ENCODE results near the gene CKS1B. TPM values are rescaled to one million over a fixed set of nuclear protein-coding genes. Genes with fewer than 3 reads are reported as not detected.

Gene CKS1B
- total RNA-seq, 2 donors from 2014 or later, result 49.5 to 76.5 TPM

DNA sequence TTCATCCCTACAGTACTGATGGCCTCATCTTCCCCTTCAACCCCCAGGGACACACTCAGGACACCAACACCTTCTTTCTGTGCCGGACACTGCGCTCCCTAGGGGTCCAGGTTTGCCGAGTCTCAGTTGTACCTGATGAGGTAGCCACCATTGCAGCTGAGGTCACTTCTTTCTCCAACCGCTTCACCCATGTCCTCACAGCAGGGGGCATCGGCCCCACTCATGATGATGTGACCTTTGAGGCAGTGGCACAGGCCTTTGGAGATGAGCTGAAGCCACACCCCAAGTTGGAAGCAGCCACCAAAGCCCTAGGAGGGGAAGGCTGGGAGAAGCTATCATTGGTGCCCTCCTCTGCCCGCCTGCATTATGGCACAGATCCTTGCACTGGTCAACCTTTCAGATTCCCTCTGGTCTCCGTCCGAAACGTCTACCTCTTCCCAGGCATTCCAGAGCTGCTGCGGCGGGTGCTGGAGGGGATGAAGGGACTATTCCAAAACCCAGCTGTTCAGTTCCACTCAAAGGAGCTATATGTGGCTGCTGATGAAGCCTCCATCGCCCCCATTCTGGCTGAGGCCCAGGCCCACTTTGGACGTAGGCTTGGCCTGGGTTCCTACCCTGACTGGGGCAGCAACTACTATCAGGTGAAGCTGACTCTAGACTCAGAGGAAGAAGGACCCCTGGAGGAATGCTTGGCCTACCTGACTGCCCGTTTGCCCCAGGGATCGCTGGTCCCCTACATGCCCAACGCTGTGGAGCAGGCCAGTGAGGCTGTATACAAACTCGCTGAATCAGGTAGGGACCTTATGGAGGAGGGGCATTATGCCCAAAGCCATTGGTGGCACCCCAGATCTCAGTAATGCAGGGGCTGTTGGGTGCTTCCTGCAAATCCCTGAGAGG is 13.8 kb downstream of the CKS1B start:
- intact Hi-C loops (cut with DNase I), result no loop called here
- DNase-seq, result no peak
- no peaks in the 10 kb centered on the region for H3K27me3 ChIP-seq
- H3K27ac ChIP-seq, result no peak overlapping the region
- peaks cover 5% of the 10 kb centered on the region for H3K4me1 ChIP-seq
- H3K36me3 ChIP-seq, result peaks cover 7% of the 10 kb centered on the region
- TF ChIP-seq, protein P1, sequence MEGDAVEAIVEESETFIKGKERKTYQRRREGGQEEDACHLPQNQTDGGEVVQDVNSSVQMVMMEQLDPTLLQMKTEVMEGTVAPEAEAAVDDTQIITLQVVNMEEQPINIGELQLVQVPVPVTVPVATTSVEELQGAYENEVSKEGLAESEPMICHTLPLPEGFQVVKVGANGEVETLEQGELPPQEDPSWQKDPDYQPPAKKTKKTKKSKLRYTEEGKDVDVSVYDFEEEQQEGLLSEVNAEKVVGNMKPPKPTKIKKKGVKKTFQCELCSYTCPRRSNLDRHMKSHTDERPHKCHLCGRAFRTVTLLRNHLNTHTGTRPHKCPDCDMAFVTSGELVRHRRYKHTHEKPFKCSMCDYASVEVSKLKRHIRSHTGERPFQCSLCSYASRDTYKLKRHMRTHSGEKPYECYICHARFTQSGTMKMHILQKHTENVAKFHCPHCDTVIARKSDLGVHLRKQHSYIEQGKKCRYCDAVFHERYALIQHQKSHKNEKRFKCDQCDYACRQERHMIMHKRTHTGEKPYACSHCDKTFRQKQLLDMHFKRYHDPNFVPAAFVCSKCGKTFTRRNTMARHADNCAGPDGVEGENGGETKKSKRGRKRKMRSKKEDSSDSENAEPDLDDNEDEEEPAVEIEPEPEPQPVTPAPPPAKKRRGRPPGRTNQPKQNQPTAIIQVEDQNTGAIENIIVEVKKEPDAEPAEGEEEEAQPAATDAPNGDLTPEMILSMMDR (IDR thresholded peaks at IDR 0.05), result no peak
- no peaks in the 10 kb centered on the region for H3K9me3 ChIP-seq
- no peak overlapping the region for H3K4me3 ChIP-seq
- H3K9ac ChIP-seq (ENCODE audit: low read depth in 2 of 2, low read length in 2 of 2), result no peak overlapping the region

DNA sequence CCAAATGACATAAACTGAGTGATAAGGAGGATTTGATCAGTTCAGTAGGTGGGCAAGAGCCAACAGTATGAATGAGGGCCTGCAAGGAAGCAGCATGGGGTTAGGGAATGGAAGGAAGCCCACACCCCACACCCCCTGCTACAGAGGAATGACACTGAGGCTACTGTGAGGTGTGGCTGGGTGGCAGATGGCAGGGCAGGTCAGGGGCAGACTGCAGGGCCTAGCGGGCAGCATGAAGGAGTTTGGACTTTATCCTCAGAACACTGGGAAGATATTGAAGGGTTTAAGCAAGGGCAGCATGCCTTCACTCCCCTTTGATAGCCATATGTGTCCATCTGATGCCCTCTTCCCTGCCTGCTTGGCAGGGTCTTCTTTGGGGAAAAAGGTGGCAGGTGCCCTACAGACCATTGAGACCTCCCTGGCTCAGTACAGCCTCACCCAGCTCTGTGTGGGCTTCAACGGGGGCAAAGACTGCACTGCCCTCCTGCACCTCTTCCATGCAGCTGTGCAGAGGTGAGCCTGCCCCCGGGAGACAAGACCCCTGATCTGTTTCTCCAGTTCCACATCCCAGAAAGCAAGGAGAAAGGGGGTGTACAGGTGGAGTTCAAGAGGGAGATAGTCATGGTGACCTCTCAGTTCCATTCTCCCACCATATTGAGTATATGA is 14.8 kb downstream of the CKS1B start:
- H3K9ac ChIP-seq (ENCODE audit: low read depth in 2 of 2, low read length in 2 of 2), result no peak overlapping the region
- TF ChIP-seq, protein P1 (IDR thresholded peaks at IDR 0.05), result no peak
- intact Hi-C loops (cut with DNase I), result no loop called here

DNA sequence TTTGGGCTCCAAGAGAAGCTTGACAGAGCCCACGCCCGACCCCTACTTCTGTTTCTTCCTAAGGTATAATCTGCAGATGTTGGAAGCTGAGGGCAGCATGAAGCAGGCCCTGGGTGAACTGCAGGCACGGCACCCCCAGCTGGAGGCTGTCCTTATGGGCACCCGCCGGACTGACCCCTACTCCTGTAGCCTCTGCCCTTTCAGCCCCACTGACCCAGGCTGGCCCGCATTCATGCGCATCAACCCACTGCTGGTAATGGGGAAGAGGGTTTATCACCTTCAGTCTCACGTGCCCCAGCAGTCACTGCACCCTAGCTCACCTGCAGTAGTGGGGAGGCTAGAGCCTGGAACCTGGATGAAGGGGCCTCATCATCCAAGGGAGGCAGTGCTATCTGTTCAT is 15.8 kb downstream of the CKS1B start:
- H3K27me3 ChIP-seq, result no peaks in the 10 kb centered on the region
- no peaks in the 10 kb centered on the region for H3K4me1 ChIP-seq
- no peak overlapping the region for H3K9ac ChIP-seq (ENCODE audit: low read depth in 2 of 2, low read length in 2 of 2)
- no peak overlapping the region for H3K27ac ChIP-seq
- no peak for DNase-seq
- H3K4me3 ChIP-seq, result no peak overlapping the region
- TF ChIP-seq, protein P1 (IDR thresholded peaks at IDR 0.05), result no peak
- H3K9me3 ChIP-seq, result no peaks in the 10 kb centered on the region
- intact Hi-C loops (cut with DNase I), result no loop called here
- peaks cover 7% of the 10 kb centered on the region for H3K36me3 ChIP-seq

More for the DNA sequence above, 14.8 kb downstream of the CKS1B start:
- Histone ChIP-seq H3K4me1 (no peaks in the 10 kb centered on the region), H3K27ac (no peak overlapping the region), H3K9me3 (no peaks in the 10 kb centered on the region), H3K27me3 (no peaks in the 10 kb centered on the region), H3K36me3 (peaks cover 7% of the 10 kb centered on the region), H3K4me3 (no peak overlapping the region)
- DNase-seq, result no peak

DNA sequence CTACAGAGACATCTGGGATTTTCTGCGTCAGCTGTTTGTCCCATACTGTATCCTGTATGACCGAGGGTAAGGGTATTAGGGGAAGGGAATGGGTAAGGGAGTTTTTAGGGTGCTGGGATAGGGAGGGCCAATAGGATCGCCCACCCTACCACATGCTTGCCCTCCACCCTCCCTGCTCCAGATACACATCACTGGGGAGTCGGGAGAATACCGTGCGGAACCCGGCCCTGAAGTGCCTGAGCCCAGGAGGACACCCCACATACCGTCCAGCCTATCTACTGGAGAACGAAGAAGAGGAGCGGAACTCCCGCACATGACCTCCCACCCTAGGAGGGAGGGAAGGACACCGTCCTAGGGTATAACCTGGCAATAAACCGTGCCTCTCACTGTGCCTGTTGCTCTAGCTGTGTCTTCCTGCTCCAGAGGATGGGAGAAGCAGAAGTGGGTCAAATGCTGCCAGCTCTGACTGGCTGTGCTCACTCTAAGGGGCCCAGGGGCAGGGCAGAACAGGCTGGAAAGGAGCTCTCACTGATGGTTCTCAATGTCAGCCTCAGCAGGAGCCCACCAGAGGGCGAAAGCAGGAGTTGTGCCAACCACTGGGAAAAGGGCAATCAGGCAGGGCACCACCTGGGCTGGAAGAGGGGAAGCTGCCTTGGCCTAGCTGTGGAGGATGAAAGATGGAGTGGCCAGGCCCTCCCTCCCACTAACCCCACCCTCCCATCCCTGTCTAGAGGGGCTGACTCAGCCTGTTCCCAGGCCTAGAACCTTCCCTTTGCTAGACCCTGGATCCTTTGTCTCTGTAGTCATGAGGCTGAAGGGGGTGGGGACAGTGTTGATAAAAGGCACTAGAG is 18.5 kb downstream of the CKS1B start:
- intact Hi-C loops (cut with DNase I), result no loop called here
- TF ChIP-seq, protein P1 (IDR thresholded peaks at IDR 0.05), result no peak
- peaks cover 7% of the 10 kb centered on the region for H3K36me3 ChIP-seq

More for the DNA sequence above, 18.5 kb downstream of the CKS1B start:
- H3K4me3 ChIP-seq, result no peak overlapping the region
- H3K4me1 ChIP-seq, result no peaks in the 10 kb centered on the region
- H3K27ac ChIP-seq, result no peak overlapping the region
- no peaks in the 10 kb centered on the region for H3K27me3 ChIP-seq
- no peak for DNase-seq
- H3K9ac ChIP-seq (ENCODE audit: low read depth in 2 of 2, low read length in 2 of 2), result no peak overlapping the region
- no peaks in the 10 kb centered on the region for H3K9me3 ChIP-seq
